NT2/D1 (cell line): ENCODE measurements around the gene CCDC77.

Experiments used
- DNase-seq: peaks from one replicate; pipeline ENCODE4 v3.0.0-alpha.2; 2011; ENCODE audit warnings: low read depth, low spot score
- H3K27me3 ChIP-seq: 2 replicates; pipeline ENCODE4 v1.6.0; 2011; ENCODE audit warnings: mild to moderate bottlenecking; ENCODE audit not compliant: insufficient read length, insufficient read depth
- H3K36me3 ChIP-seq: 2 replicates; pipeline ENCODE4 v1.6.1; 2011; ENCODE audit warnings: mild to moderate bottlenecking, low read length, mixed read lengths; ENCODE audit not compliant: insufficient read depth, insufficient read length
- H3K4me1 ChIP-seq: 2 replicates; pipeline ENCODE4 v1.5.1; 2011; ENCODE audit not compliant: insufficient read depth, insufficient read length
- H3K4me3 ChIP-seq: 2 replicates; pipeline ENCODE4 v1.5.1; 2011; ENCODE audit warnings: low read depth; ENCODE audit not compliant: insufficient read length
- H3K9ac ChIP-seq: 2 replicates; pipeline ENCODE4 v1.6.0; 2011; ENCODE audit warnings: low read depth; ENCODE audit not compliant: insufficient read length
- H3K9me3 ChIP-seq: 2 replicates; pipeline ENCODE4 v1.5.1; 2011; ENCODE audit warnings: mild to moderate bottlenecking, low read length; ENCODE audit not compliant: insufficient read depth
- SUZ12 ChIP-seq: IDR thresholded peaks from 2 replicates; pipeline ENCODE4 v1.6.1; 2011; ENCODE audit not compliant: insufficient read length, insufficient read depth; ENCODE audit errors: extremely low read depth
- YY1 ChIP-seq: IDR thresholded peaks from 2 replicates; pipeline ENCODE4 v1.6.1; 2011; ENCODE audit not compliant: insufficient read length, insufficient read depth
- ZNF274 ChIP-seq: IDR thresholded peaks from 2 replicates; pipeline ENCODE4 v1.6.1; 2011; ENCODE audit warnings: mild to moderate bottlenecking, low read depth, low read length

The CCDC77 gene

GRCh38 chr12:484096-484495 lies 82.7 kb downstream of the CCDC77 start:
- TF ChIP-seq SUZ12, result no peak
- no peak for TF ChIP-seq YY1
- TF ChIP-seq ZNF274, result no peak
- Histone ChIP-seq H3K4me3 (no peak overlapping the region), H3K4me1 (peaks cover 20% of the 10 kb centered on the region), H3K9ac (no peak overlapping the region), H3K36me3 (peaks cover 12% of the 10 kb centered on the region), H3K9me3 (0 out of 2 replicates have a peak, but pooled peaks cover 5% of the 10 kb centered on the region), H3K27me3 (no peaks in the 10 kb centered on the region)
- no peak for DNase-seq

- Histone ChIP-seq H3K27me3 (no peaks in the 10 kb centered on the region), H3K4me1 (no peaks in the 10 kb centered on the region)
- DNase-seq, result no peak
Measured at GRCh38 chr12:490260-490659, 88.8 kb downstream of the CCDC77 start.

More at GRCh38 chr12:490260-490659, 88.8 kb downstream of the CCDC77 start:
- peaks cover 34% of the 10 kb centered on the region; the same call in 1 of the 2 replicates for H3K9me3 ChIP-seq
- TF ChIP-seq YY1, result no peak
- TF ChIP-seq SUZ12, result no peak
- TF ChIP-seq ZNF274, result no peak
- no peak overlapping the region for H3K9ac ChIP-seq
- H3K36me3 ChIP-seq, result no peaks in the 10 kb centered on the region
- no peak overlapping the region for H3K4me3 ChIP-seq
